GM18873 (cell line): ENCODE results near the gene DSCAM.

Experiments used
- ATAC-seq: cut with Tn5 transposase; IDR thresholded peaks from one replicate; pipeline ENCODE4 v1.9.1; 2021; ENCODE audit warnings: mild to moderate bottlenecking, moderate library complexity, moderate number of reproducible peaks; ENCODE audit not compliant: unreplicated experiment, low FRiP score

The DSCAM gene

DNA sequence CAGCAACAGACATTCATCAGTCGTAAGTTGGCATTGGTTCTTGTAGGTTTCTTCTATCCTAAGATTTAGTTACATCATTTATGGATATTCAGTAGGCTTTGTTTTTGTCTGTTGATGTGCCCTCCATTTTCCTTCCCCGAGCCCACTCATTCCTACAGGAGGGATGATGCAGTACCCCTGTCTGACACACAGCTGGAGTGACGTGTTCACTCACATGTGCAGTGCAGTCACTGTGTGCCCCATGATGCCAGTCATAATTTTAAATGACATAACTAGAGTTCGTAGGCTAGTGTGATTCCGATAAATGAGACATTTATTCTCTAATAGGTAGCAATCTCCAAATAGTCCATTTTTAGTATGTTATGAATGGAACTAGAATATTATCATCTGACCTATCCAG, 438.4 kb downstream of the DSCAM start:
- ATAC-seq = no peak

- ATAC-seq = no peak
Measured at GRCh38 chr21:40404396-40404800, 442.6 kb downstream of the DSCAM start.

DNA sequence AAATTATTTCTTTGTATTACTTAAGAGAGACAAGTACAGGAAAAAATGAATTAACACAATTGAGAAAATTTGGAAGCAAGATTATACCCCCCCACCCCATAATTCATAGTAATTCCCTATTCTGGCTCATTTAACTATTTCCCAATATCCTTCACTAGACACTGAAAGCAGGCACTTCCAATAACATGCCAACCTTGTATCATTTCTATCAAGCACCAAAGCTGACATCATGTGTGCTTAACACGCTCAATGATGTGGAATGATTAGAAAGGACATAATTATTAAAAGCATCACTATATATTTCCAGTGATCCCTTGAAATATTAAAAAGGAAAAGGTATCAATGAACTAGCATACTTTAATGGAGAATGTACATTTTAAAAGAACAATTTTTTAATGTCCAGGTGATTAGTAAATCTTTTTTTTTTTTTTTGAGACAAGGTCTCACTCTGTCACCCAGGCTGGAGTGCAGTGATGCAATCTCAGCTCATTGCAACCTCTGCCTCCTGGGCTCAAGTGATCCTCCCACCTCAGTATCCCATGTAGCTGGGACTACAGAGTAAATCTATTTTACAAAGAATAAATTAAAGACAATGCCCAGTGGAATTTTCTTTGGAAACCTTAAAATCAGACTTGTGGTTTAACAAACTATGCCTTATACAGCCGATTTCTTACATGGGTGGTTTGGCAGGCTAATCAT, 443.9 kb downstream of the DSCAM start:
- no peak for ATAC-seq

GRCh38 chr21:40395732-40396131, 451.2 kb downstream of the DSCAM start:
- no peak for ATAC-seq

GRCh38 chr21:40393066-40393465, 453.9 kb downstream of the DSCAM start:
- ATAC-seq = no peak

GRCh38 chr21:40388046-40388445, 458.9 kb downstream of the DSCAM start:
- ATAC-seq = no peak

DNA sequence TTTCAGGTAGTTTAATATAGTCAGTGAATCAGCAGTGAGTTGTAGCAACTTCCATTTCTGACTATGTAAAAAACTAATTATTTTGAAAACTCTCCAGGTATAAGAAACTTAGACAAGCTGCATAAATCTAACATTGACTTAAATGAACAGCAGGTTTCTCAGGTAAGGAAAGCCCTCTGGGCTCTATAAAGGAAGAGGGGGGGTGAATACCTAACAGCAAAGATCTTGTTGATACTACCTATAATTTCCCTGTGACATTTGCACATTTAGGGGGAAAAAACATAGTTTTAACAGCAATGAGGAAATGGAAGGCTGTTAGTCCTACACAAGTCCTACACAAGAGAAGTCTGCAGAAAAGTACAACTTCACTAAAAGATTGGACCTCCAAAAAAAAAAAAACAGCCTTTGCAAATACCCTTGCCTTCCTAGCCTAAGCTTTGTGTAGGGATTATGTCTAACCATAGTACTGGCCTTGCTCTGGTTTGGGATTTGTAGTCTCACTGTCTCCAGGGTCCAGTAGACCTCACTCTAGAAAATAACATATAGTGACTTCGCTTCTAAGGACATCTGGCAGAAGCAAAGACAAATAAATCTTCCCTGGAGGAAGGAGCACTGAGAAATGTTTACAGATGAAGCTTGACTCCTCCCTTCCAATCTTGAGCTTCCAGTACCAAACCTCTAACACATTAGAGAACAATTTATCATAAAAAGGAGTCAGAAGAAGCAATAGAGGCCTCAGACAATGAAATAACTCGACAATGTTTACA, 459.8 kb downstream of the DSCAM start:
- ATAC-seq = no peak

GRCh38 chr21:40386294-40386911, 460.6 kb downstream of the DSCAM start:
- no peak for ATAC-seq

GRCh38 chr21:40385883-40386282, 461.1 kb downstream of the DSCAM start:
- ATAC-seq = no peak

GRCh38 chr21:40383951-40384350, 463.0 kb downstream of the DSCAM start:
- ATAC-seq = no peak

- no peak for ATAC-seq
Measured at GRCh38 chr21:40381111-40381510, 465.8 kb downstream of the DSCAM start.

- ATAC-seq = no peak
Measured at GRCh38 chr21:40379881-40380810, 466.8 kb downstream of the DSCAM start.

- ATAC-seq = no peak
Measured at GRCh38 chr21:40377135-40377534, 469.8 kb downstream of the DSCAM start.

DNA sequence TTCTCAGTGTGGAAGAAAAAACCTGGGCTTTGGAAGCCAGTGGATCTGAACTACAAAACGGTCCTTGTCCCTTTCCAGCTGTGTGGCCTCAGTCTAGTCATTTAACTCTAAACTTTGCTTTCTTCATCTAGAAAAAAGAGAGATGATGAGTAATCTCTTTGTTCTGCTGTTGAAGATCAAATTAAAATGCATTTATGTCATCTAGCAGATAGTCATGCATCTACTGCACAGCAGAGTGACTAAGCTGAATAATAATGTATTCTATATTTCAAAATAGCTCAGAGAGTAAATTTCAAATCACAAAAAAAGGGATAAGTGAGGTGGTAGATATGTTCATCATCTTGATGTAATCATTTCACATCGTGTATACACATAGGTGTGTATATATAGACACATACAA, 473.2 kb downstream of the DSCAM start:
- no peak for ATAC-seq

DNA sequence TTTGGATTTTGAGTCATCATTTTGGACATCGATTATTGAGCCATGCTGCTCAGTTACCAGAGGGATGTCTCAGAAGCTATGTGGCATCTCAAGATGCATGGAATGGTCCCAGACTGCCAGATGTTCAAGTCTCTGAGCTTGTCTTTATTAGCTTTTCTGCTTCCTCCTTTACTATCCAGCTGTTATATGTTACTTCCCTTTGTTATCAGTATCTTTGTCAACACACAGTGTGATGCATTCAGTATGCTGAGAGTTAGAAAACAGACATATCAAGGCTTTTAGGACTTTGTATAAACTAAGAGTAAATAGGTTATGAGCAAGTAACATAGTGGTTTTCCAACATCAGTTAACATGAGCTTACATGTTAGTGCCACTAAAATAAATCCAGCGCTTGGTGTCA, 474.5 kb downstream of the DSCAM start:
- ATAC-seq = no peak

DNA sequence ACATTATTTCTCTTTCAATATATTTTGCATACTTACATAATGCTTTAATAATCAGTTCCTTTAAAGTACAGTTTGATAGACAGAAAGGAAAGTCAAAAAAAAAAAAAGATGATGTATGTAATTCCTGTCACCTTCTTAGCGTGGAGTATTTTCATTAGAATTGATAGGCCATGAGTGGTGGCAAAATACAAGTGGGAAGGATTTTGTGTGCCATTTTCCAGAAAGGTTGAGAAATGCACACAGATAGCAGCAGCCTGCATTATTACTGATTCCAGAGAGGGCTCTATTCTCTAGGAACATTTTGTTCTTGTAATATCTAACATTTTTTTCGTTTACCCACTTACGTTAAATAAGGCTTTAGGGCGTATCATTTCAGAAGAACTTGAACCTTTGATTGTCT, 475.6 kb downstream of the DSCAM start:
- ATAC-seq = no peak

GRCh38 chr21:40356644-40357043, 490.3 kb downstream of the DSCAM start:
- no peak for ATAC-seq

GRCh38 chr21:40355076-40355475, 491.9 kb downstream of the DSCAM start:
- ATAC-seq = no peak

DNA sequence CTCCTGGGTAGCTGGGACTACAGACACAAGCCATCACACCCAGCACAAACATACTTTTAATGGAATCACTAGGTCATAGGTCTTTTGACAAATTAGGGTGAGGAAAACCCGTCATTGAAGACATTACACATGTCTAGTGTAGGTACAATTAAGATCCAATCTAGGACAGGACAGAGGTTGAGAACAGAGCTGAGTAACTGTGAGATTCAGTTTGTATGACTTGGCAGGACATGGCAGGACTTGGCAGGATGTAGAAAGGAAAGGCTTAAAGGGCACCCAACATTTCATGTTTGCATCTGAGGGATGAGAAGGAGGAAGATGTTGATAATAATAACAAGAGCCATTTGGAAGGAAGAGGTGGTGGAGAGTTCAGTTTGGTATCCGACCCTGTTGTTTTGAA, 496.0 kb downstream of the DSCAM start:
- ATAC-seq = no peak

DNA sequence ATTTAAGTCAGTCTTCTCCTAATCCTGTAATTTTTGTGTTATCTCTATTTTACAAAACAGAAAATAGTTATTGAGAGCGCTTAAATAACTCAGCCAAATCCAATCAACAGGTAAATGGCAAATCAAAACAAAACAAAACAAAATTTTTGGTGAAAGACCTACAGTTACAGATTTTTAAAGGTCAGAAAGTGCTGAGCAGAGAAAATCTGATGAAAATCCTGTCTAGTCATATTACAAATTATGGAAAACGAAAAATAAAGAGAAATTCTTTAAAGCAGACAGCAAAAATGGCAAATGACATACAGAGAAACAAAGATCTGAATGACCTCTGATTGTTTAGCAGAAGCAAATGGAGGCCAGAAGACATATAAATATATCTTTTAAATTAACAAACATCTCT, 497.4 kb downstream of the DSCAM start:
- no peak for ATAC-seq
